Right cardiac atrium (tissue), 5 donors: ENCODE measurements around the gene RNASE1. TPM values are rescaled to one million over a fixed set of nuclear protein-coding genes. Genes with fewer than 3 reads are reported as not detected.
"Not testable (repeated sequence)": the region's sequence is repeated elsewhere in the genome, so short reads cannot be mapped to it uniquely, and the experiment has no call there.

Experiments used
- ATAC-seq, 2 donors: fragments of 200-7000 bp; cut with Tn5 transposase; one replicate each; pipeline versions ENCODE4 v1.8.0 to v1.9.1; 2020; ENCODE audit warnings: moderate library complexity in 2 of 2, mild to moderate bottlenecking in 1 of 2
- DNase-seq, 3 donors: peaks; one replicate each; pipeline ENCODE4 v3.0.0-alpha.2; 2020
- H3K27ac ChIP-seq: one replicate; pipeline ENCODE4 v1.5.1; 2013; ENCODE audit warnings: mild to moderate bottlenecking, low read length, control low read depth, moderate library complexity
- H3K27me3 ChIP-seq: one replicate; pipeline ENCODE4 v1.6.1; 2013; ENCODE audit not compliant: control insufficient read depth, insufficient read depth
- H3K4me1 ChIP-seq: one replicate; pipeline ENCODE4 v1.6.1; 2013; ENCODE audit warnings: low read length; ENCODE audit not compliant: control insufficient read depth, insufficient read depth
- H3K4me3 ChIP-seq: one replicate; pipeline ENCODE4 v1.5.1; 2013; ENCODE audit warnings: low read length, control low read depth
- H3K9me3 ChIP-seq: one replicate; pipeline ENCODE4 v1.6.1; 2013; ENCODE audit warnings: low read length; ENCODE audit not compliant: control insufficient read depth
- WGBS: extraction: QIAGEN DNeasy Blood & Tissue Kit; methylation state at CpG from one replicate; pipeline ENCODE4 v1.1.7; 2013; 5-methylcytosine and 5-hydroxymethylcytosine counted together
- intact Hi-C, 4 donors: fragments of 100-400 bp; cut with DNase I; formaldehyde crosslinking; loops; one replicate each; pipeline versions ENCODE4 v1.11.0 to v1.14.0; 2022 to 2023
- polyA plus RNA-seq: library from polyadenylated mRNA; stranded (reverse); fragments of 200-250 nt; gene quantifications from one replicate; pipeline ENCODE4 v1.2.3, GENCODE V29; 2013
- total RNA-seq, 4 donors: library from RNA; stranded (reverse); fragmentation: NEBNext Ultra II Directional; extraction: Animal tissue kit (Norgen Biotek cat#: 25700); gene quantifications; one replicate each; pipeline ENCODE4 v1.2.1, GENCODE V29; 2021
- donor health status: healthy with polysubstance abuse.
- donor health status: DM: no; HTN: yes; CAD: no.
- donor health status: DM: no; HTN: no; CAD: no.
- donor health status: DM: no; HTN: yes; CAD: no; lungs with severe emphysema.
- donor health status: DM: yes; HTN: yes; CAD: no.

RNASE1 gene
- total and polyA plus RNA-seq, 5 donors = 256 to 394 (median 290) TPM

GRCh38 chr14:20774258-20774824 lies 28.3 kb downstream of the RNASE1 start:
- WGBS = 83% methylated on average over 5 of the region's 5 CpGs
- H3K4me1 ChIP-seq = no peaks in the 10 kb centered on the region
- H3K27ac ChIP-seq = no peak overlapping the region
- no peaks in the 10 kb centered on the region for H3K9me3 ChIP-seq
- no peak for DNase-seq
- no peak for ATAC-seq
- no peak overlapping the region for H3K4me3 ChIP-seq
- no peaks in the 10 kb centered on the region for H3K27me3 ChIP-seq
- intact Hi-C loops = no loop called here

GRCh38 chr14:20772650-20773049 lies 30.0 kb downstream of the RNASE1 start:
- H3K4me3 ChIP-seq = no peak overlapping the region
- ATAC-seq (no peak), DNase-seq (no peak)
- no peaks in the 10 kb centered on the region for H3K27me3 ChIP-seq
- no peaks in the 10 kb centered on the region for H3K9me3 ChIP-seq
- WGBS = 79% methylated on average over 3 of the region's 3 CpGs
- peaks cover 4% of the 10 kb centered on the region for H3K4me1 ChIP-seq
- intact Hi-C loops = no loop called here
- no peak overlapping the region for H3K27ac ChIP-seq

- DNase-seq (no peak), ATAC-seq (no peak)
- Histone ChIP-seq H3K27ac (no peak overlapping the region), H3K9me3 (no peaks in the 10 kb centered on the region), H3K27me3 (no peaks in the 10 kb centered on the region), H3K4me3 (no peak overlapping the region), H3K4me1 (peaks cover 4% of the 10 kb centered on the region)
- intact Hi-C loops = no loop called here
- WGBS = 84% methylated on average over 3 of the region's 3 CpGs
Measured at GRCh38 chr14:20769421-20769820, 33.2 kb downstream of the RNASE1 start.

GRCh38 chr14:20768593-20768892 lies 34.1 kb downstream of the RNASE1 start:
- H3K27ac ChIP-seq = no peak overlapping the region
- H3K4me3 ChIP-seq = no peak overlapping the region
- H3K27me3 ChIP-seq = no peaks in the 10 kb centered on the region
- 63% methylated on average over 3 of the region's 3 CpGs for WGBS
- peaks cover 4% of the 10 kb centered on the region for H3K4me1 ChIP-seq
- ATAC-seq = peak in 1 of 2 donors; percentile 55
- DNase-seq = no peak
- H3K9me3 ChIP-seq = no peaks in the 10 kb centered on the region
- intact Hi-C loops = no loop called here

- intact Hi-C loops = no loop called here
- H3K27me3 ChIP-seq = no peaks in the 10 kb centered on the region
Measured at GRCh38 chr14:20760950-20761349, 41.7 kb downstream of the RNASE1 start.

GRCh38 chr14:20759465-20759864 lies 43.2 kb downstream of the RNASE1 start:
- H3K9me3 ChIP-seq, DNase-seq, ATAC-seq, H3K27ac ChIP-seq, H3K27me3 ChIP-seq, intact Hi-C loops, H3K4me3 ChIP-seq, H3K4me1 ChIP-seq: not testable (repeated sequence)
- 97% methylated on average over 5 of the region's 5 CpGs for WGBS

More at GRCh38 chr14:20760950-20761349, 41.7 kb downstream of the RNASE1 start:
- Histone ChIP-seq H3K4me3 (no peak overlapping the region), H3K27ac (no peak overlapping the region), H3K4me1 (no peaks in the 10 kb centered on the region), H3K9me3 (no peaks in the 10 kb centered on the region)
- DNase-seq (no peak), ATAC-seq (no peak)

- WGBS = 65% methylated on average over 4 of the region's 4 CpGs
- intact Hi-C loops = no loop called here
- ATAC-seq (no peak), DNase-seq (peak in 1 of 3 donors; percentile 55)
- Histone ChIP-seq H3K27ac (no peak overlapping the region), H3K4me1 (no peaks in the 10 kb centered on the region), H3K9me3 (no peaks in the 10 kb centered on the region), H3K4me3 (no peak overlapping the region), H3K27me3 (no peaks in the 10 kb centered on the region)
Measured at GRCh38 chr14:20757965-20758364, 44.7 kb downstream of the RNASE1 start.

GRCh38 chr14:20755037-20755436 lies 47.6 kb downstream of the RNASE1 start:
- Histone ChIP-seq H3K9me3 (no peaks in the 10 kb centered on the region), H3K27ac (no peak overlapping the region), H3K4me3 (no peak overlapping the region), H3K4me1 (no peaks in the 10 kb centered on the region), H3K27me3 (no peaks in the 10 kb centered on the region)
- intact Hi-C loops = no loop called here
- no peak for DNase-seq
- ATAC-seq = no peak
- 84% methylated on average over 6 of the region's 6 CpGs for WGBS

- Histone ChIP-seq H3K27me3 (no peaks in the 10 kb centered on the region), H3K9me3 (no peaks in the 10 kb centered on the region), H3K4me3 (no peak overlapping the region), H3K27ac (no peak overlapping the region), H3K4me1 (no peaks in the 10 kb centered on the region)
- no peak for ATAC-seq
- 86% methylated on average over 2 of the region's 2 CpGs for WGBS
- intact Hi-C loops = no loop called here
- DNase-seq = no peak
Measured at GRCh38 chr14:20754308-20754707, 48.3 kb downstream of the RNASE1 start.

GRCh38 chr14:20751963-20752562 lies 50.6 kb downstream of the RNASE1 start:
- no peaks in the 10 kb centered on the region for H3K27me3 ChIP-seq
- H3K4me3 ChIP-seq = no peak overlapping the region
- DNase-seq (no peak), ATAC-seq (no peak)
- intact Hi-C loops = no loop called here
- 84% methylated on average over 5 of the region's 5 CpGs for WGBS
- H3K27ac ChIP-seq = no peak overlapping the region
- no peaks in the 10 kb centered on the region for H3K9me3 ChIP-seq
- H3K4me1 ChIP-seq = no peaks in the 10 kb centered on the region
